GM18907 (cell line): ENCODE results near the gene PLEKHG4B.
"Not testable (repeated sequence)": the region's sequence is repeated elsewhere in the genome, so short reads cannot be mapped to it uniquely, and the experiment has no call there.

Experiments used
- ATAC-seq: cut with Tn5 transposase; IDR thresholded peaks from one replicate; pipeline ENCODE4 v1.9.1; 2021; ENCODE audit warnings: mild to moderate bottlenecking, moderate library complexity; ENCODE audit not compliant: unreplicated experiment

Gene PLEKHG4B

DNA sequence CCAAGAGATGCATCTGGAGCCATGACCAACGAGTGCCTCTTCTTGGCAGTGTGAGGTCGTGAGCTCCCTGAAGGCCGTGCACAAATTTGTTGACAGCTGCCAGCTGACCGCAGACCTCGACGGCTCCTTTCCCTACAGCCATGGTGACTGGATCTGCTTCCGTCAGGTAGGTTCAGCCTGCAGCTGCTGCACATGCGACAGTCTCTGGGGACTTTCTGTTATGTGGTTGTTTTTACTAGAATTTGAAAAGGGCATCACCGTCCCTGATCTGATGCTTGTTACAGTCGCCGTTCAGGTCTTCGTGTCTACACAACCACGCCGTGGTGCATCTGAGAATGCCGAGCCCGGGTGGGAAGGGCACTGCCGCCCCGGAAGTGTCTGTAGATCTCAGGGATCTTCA lies 62.9 kb downstream of the PLEKHG4B start:
- ATAC-seq, result no peak

- no peak for ATAC-seq
Measured at GRCh38 chr5:155651-156410, 63.9 kb downstream of the PLEKHG4B start.

- ATAC-seq, result no peak
Measured at GRCh38 chr5:156411-157072, 64.6 kb downstream of the PLEKHG4B start.

DNA sequence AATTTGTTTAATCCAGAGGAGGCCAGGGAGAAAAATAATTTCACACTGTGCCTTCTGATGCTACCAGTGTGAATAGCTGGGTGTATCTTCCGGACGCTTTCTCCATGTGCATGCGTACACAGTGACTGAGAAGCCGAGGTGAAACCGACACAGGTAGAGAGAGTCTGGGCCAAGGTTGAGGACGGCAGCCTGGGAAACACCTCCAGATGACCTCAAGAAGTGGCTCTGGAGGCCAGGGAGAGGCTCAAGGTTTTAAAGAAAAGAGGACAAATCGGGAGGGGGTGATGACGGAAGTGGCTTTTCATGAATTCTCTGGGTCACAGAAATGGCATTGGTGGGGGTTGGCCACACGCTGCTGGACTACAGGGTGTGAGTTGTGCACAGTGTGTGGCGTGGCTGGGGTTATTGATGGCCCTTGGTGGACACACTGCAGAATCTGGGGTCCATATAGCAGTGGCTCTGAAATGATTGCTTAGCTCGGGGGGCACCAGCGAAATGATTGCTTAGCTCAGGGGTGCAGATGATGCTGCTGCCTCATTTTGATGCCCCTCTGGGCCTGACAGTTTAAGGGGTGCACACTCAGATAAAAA lies 65.3 kb downstream of the PLEKHG4B start:
- ATAC-seq, result no peak

DNA sequence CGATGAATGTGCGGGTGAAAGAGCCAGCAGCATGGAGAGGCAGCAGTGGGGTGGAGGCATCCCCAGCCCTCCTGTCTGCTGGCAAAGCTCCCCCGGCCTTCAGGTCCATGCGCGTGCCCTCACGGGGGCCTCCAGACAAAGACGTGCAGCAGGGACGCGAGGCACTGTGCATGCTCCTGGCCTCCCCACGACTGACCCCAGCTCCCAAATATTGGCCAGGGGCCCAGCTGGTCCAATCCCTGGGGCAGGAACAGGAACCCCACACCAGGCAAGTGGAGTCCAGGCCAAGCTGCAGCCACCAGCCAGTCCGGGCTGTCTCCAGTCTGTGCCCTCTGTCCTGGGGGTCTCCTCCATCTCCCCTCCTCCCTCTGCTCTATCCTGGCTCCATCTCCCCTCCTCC lies 65.8 kb downstream of the PLEKHG4B start:
- no peak for ATAC-seq

GRCh38 chr5:158807-159447 lies 67.0 kb downstream of the PLEKHG4B start:
- ATAC-seq, result no peak

DNA sequence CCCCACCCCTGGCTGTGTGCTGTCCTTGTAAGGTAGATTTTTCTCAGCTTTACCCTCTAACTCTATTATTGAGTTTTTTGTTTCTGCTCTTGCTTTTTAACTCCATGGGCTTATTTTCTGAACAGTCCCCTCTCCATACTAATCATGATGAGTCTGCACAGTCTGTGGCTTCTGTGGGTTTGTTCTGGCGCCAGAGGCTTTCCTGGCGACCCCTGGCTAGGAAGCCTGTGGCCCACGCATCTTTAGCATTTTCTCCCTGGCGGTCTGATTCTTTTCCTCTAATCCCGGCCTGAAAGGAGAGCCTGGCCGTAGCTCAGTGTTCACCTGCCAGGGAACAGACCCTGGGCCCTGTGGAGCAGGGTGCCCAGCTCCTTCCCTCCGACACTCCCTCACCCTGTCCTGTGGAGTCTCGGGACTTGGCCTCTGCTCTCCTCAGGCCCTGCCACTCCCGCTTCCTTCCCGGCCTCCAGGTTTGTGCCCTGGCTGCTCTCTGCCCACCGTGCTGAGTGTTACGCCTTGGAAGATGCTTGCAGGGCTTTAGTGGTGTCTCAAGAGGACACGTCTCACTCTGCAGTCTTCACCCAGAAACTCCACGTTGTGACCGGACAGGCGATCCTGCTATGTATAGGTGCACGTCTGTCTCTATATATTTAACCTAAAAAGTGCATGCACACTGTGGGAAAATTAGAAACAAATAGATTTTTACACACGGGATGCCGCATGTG lies 67.6 kb downstream of the PLEKHG4B start:
- ATAC-seq, result no peak

GRCh38 chr5:160173-160510 lies 68.2 kb downstream of the PLEKHG4B start:
- no peak for ATAC-seq

DNA sequence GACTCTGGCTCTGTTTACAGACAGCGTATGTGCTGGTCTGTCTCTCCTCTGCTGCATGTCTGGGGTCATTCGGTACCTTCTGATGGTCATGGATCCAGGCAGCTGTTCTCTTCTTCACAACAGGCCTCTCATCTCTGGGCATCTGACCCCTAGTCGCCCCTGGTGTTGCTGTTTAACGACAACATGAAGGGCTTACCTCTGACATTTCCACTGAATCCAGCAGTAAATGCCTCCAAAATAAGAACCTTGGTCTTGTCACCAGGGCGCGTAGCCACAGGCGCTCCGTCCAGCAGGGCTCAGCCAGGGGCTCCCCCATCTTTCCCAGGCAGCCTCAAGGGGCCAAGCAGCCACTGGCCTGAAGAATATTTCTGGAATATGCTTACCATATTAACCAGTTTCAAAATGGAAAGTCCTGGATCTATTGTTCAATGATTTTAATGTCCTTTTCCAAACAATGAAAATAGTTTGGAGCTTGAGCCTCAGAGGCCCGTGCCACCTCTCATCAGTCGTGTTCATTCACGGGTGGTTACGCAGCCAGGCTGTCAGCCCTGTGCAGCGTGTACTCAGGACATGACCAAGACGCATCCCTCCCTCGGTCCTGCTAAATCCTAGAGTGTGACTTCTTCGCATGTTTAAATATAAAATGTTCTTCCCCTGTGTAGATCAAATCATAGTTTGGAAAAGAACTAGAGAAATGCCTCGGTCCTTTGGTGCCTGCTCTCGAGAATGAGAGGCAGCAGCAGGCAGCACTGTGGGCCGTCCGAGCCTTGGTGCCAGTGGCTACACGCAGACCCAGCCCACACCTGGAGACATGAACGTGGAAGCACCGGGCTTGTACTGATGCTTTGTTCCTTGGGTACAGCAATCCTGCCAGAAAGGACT lies 69.2 kb downstream of the PLEKHG4B start:
- no peak for ATAC-seq

GRCh38 chr5:161803-162110 lies 69.8 kb downstream of the PLEKHG4B start:
- ATAC-seq, result no peak

DNA sequence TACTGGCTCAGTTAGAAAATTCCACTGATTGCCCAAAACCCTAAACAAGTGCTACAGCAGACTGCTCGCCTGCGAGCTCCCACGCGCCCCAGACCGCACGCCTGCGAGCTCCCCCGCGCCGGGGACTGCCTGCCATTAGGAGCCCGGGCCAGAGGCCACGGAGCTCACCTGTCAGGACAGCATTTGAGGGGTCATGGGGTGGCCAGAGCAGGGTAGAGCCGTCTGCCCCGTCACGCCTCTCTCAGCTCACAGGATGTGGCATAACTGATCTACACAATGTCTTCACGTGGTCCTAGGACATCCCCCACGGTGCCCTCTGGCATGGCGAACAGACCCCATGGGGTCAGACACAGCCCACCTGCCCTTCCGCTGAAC lies 70.2 kb downstream of the PLEKHG4B start:
- ATAC-seq, result no peak

DNA sequence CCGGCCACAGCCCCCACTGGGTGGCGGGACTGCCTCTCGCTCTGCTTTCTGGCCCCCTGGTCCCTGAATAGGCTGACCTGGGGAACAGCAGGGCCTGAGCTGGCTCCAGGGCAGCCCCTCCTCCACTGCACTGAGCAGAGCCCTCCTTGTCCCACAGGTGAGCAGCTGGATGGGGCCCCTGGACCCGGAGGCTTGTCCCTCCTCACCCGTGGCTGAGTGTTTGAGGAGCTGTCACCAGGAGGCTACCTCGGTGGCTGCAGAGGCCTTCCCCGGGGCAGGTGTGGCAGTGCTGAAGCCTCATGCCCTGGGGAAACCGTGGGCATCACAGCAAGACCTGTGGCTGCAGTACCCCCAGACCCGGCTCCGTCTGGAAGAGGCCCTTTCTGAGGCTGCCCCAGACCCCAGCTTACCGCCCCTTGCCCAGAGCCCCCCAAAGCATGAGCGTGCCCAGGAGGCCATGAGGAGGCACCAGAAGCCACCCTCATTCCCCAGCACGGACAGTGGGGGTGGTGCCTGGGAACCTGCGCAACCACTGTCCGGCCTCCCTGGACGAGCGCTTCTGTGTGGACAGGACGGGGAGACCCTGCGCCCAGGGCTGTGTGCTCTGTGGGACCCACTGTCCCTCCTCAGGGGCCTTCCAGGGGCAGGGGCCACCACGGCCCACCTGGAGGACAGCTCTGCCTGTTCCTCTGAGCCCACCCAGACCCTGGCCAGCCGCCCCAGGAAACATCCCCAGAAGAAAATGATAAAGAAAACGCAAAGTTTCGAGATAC lies 70.8 kb downstream of the PLEKHG4B start:
- no peak for ATAC-seq

DNA sequence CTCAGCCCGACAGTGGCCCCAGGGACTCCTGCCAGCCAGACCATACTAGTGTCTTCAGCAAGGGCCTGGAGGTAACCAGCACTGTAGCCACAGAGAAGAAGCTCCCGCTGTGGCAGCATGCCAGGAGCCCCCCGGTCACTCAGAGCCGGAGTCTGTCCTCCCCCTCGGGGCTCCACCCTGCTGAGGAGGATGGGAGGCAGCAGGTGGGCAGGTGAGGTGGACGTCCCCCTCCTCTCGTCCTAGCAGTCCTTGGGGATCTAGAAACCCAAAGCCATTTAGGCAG lies 71.3 kb downstream of the PLEKHG4B start:
- ATAC-seq, result no peak

GRCh38 chr5:163841-164240 lies 71.9 kb downstream of the PLEKHG4B start:
- ATAC-seq, result no peak

GRCh38 chr5:164244-164643 lies 72.3 kb downstream of the PLEKHG4B start:
- ATAC-seq, result no peak

GRCh38 chr5:164783-165182 lies 72.8 kb downstream of the PLEKHG4B start:
- ATAC-seq, result not testable (repeated sequence)

- no peak for ATAC-seq
Measured at GRCh38 chr5:166441-167372, 74.7 kb downstream of the PLEKHG4B start.

DNA sequence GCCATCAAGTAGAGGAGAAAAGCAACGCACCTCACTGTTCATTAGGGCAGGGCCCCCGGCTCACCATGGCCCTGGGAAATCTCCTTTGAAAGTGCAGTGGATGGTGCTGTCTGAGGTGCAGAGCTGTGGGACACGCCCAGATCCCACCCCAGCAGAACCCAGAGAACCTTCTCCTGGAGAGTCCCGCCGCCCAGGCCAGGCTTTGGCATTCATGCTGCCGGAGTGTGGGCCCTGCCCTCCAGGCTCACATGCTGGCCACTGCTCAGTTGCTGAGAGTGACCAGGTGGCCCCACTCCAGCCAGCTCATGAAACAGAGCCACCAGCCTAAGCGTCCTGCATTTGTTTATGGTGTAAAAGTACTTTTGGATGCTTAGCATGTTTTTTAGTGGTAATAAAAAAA lies 75.5 kb downstream of the PLEKHG4B start:
- ATAC-seq, result no peak
